ENCODE measurements around the gene MCM8. TPM values are rescaled to one million over a fixed set of nuclear protein-coding genes. Genes with fewer than 3 reads are reported as not detected.

MCM8 gene
- total RNA-seq, 2 donors from 2014 or later: 8.4 to 13.0 TPM

- no peak overlapping the region for H3K4me3 ChIP-seq
- DNase-seq (ENCODE audit: low spot score): no peak
- no peak overlapping the region for H3K27ac ChIP-seq
- no peaks in the 10 kb centered on the region for H3K27me3 ChIP-seq (replicated peaks; ENCODE audit: insufficient read depth)
- no peaks in the 10 kb centered on the region for H3K36me3 ChIP-seq
- TF ChIP-seq, protein P1, sequence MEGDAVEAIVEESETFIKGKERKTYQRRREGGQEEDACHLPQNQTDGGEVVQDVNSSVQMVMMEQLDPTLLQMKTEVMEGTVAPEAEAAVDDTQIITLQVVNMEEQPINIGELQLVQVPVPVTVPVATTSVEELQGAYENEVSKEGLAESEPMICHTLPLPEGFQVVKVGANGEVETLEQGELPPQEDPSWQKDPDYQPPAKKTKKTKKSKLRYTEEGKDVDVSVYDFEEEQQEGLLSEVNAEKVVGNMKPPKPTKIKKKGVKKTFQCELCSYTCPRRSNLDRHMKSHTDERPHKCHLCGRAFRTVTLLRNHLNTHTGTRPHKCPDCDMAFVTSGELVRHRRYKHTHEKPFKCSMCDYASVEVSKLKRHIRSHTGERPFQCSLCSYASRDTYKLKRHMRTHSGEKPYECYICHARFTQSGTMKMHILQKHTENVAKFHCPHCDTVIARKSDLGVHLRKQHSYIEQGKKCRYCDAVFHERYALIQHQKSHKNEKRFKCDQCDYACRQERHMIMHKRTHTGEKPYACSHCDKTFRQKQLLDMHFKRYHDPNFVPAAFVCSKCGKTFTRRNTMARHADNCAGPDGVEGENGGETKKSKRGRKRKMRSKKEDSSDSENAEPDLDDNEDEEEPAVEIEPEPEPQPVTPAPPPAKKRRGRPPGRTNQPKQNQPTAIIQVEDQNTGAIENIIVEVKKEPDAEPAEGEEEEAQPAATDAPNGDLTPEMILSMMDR (IDR thresholded peaks at IDR 0.05): no peak
- TF ChIP-seq POLR2AphosphoS5 (IDR thresholded peaks at IDR 0.05) (no peak), POLR2A (IDR thresholded peaks at IDR 0.05) (no peak)
- H3K4me1 ChIP-seq (replicated peaks): no peaks in the 10 kb centered on the region
- H3K9me3 ChIP-seq: no peaks in the 10 kb centered on the region
- intact Hi-C loops (cut with DNase I): no loop called here
Observed at GRCh38 chr20:6017467-6017866, 67.0 kb downstream of the MCM8 start.

DNA sequence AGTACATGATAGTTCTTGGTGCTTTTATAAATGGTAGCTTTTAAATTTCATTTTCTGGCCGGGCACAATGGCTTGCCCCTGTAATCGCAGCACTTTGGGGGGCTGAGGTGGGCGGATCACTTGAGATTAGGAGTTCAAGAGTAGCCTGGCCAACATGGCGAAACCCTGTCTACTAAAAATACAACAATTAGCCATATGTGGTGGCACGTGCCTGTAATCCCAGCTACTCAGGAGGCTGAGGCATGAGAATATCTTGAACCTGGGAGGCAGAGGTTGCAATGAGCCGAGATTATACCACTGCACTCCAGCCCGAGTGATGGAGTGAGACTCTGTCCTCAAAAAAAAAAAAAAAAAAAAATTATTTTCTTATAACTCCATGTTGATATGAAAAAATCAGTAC lies 67.4 kb downstream of the MCM8 start:
- no peak overlapping the region for H3K27ac ChIP-seq
- WGBS: 95% methylated on average over 7 of the region's 7 CpGs
- no peaks in the 10 kb centered on the region for H3K4me1 ChIP-seq (replicated peaks)
- no peak for DNase-seq (ENCODE audit: low spot score)
- TF ChIP-seq, protein P1 (IDR thresholded peaks at IDR 0.05): no peak
- TF ChIP-seq POLR2A (IDR thresholded peaks at IDR 0.05) (no peak), POLR2AphosphoS5 (IDR thresholded peaks at IDR 0.05) (no peak)
- no peak overlapping the region for H3K4me3 ChIP-seq
- no peaks in the 10 kb centered on the region for H3K9me3 ChIP-seq
- no peaks in the 10 kb centered on the region for H3K36me3 ChIP-seq
- intact Hi-C loops (cut with DNase I): no loop called here
- no peaks in the 10 kb centered on the region for H3K27me3 ChIP-seq (replicated peaks; ENCODE audit: insufficient read depth)

DNA sequence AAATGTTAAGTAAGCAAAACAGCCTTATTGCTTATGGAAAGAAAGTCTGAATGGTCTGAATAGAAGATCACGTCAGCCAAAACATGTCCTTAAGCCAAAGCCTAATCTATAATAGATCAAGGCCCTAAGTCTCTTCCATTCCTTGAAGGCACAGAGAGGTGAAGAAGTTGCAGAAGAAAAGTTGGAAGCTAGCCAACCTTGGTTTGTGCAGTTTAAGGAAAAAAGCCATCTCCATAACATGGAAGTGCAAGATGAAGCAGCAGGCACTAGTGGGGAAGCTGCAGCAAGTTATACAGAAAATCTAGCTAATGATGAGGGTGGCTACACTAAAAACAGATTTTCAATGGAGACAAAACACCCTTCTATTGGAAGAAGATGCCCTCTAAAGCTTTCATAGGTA lies 74.3 kb downstream of the MCM8 start:
- no peaks in the 10 kb centered on the region for H3K36me3 ChIP-seq
- H3K27me3 ChIP-seq (replicated peaks; ENCODE audit: insufficient read depth): no peaks in the 10 kb centered on the region
- TF ChIP-seq POLR2AphosphoS5 (IDR thresholded peaks at IDR 0.05) (no peak), POLR2A (IDR thresholded peaks at IDR 0.05) (no peak)
- TF ChIP-seq, protein P1 (IDR thresholded peaks at IDR 0.05): no peak
- no peaks in the 10 kb centered on the region for H3K4me1 ChIP-seq (replicated peaks)
- 100% methylated on average over 1 of the region's 1 CpG for WGBS
- H3K27ac ChIP-seq: no peak overlapping the region
- intact Hi-C loops (cut with DNase I): no loop called here
- DNase-seq (ENCODE audit: low spot score): no peak
- H3K4me3 ChIP-seq: no peak overlapping the region
- no peaks in the 10 kb centered on the region for H3K9me3 ChIP-seq

- Histone ChIP-seq H3K9me3 (no peaks in the 10 kb centered on the region), H3K27me3 (replicated peaks; ENCODE audit: insufficient read depth) (no peaks in the 10 kb centered on the region), H3K36me3 (no peaks in the 10 kb centered on the region), H3K27ac (no peak overlapping the region), H3K4me1 (replicated peaks) (no peaks in the 10 kb centered on the region), H3K4me3 (no peak overlapping the region)
- intact Hi-C loops (cut with DNase I): no loop called here
- DNase-seq (ENCODE audit: low spot score): no peak
- WGBS: 84% methylated on average over 3 of the region's 3 CpGs
- TF ChIP-seq POLR2A (IDR thresholded peaks at IDR 0.05) (no peak), POLR2AphosphoS5 (IDR thresholded peaks at IDR 0.05) (no peak)
- TF ChIP-seq, protein P1 (IDR thresholded peaks at IDR 0.05): no peak
Observed at GRCh38 chr20:6026051-6026450, 75.6 kb downstream of the MCM8 start.

DNA sequence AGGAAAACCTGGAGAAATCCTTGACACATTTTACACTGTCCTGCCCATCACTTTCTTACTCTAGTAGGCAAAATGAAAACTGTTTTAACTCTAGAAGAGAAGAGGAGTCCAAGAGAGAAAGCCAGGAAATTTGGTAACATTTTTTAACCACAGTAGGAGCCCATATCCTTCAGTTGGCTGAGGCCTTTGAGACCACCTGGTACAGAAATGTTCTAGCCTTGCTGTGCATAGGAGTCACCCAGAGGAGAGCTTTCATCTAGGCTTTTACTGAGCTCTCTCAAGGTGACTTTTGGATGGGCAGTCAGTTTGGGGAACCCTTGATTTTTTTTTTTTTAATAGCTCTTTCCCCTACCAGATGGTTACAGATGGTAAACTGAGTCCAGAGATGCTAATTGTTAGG lies 78.4 kb downstream of the MCM8 start:
- no peak for DNase-seq (ENCODE audit: low spot score)
- no peaks in the 10 kb centered on the region for H3K9me3 ChIP-seq
- H3K36me3 ChIP-seq: no peaks in the 10 kb centered on the region
- H3K27me3 ChIP-seq (replicated peaks; ENCODE audit: insufficient read depth): no peaks in the 10 kb centered on the region
- TF ChIP-seq, protein P1 (IDR thresholded peaks at IDR 0.05): no peak
- TF ChIP-seq POLR2A (IDR thresholded peaks at IDR 0.05) (no peak), POLR2AphosphoS5 (IDR thresholded peaks at IDR 0.05) (no peak)
- no peak overlapping the region for H3K27ac ChIP-seq
- intact Hi-C loops (cut with DNase I): no loop called here
- no peak overlapping the region for H3K4me3 ChIP-seq
- H3K4me1 ChIP-seq (replicated peaks): no peaks in the 10 kb centered on the region
